Choroid plexus epithelial cell (primary cell): ENCODE data around the gene TUBB2B.

Source experiments
- DNase-seq: peaks from one replicate; pipeline ENCODE4 v3.0.0-alpha.2; 2010; ENCODE audit warnings: low read depth
- H3K4me3 ChIP-seq: 2 replicates; pipeline ENCODE4 v1.5.1; 2011; ENCODE audit warnings: low read depth, mild to moderate bottlenecking, control low read depth, low read length, moderate library complexity
- TF ChIP-seq, protein P1 (sequence below): conservative IDR thresholded peaks from 2 replicates; pipeline ENCODE4 v1.5.1; 2011; ENCODE audit warnings: low read depth, mild to moderate bottlenecking, control low read depth, inconsistent platforms, low read length, moderate library complexity

The TUBB2B gene

DNA sequence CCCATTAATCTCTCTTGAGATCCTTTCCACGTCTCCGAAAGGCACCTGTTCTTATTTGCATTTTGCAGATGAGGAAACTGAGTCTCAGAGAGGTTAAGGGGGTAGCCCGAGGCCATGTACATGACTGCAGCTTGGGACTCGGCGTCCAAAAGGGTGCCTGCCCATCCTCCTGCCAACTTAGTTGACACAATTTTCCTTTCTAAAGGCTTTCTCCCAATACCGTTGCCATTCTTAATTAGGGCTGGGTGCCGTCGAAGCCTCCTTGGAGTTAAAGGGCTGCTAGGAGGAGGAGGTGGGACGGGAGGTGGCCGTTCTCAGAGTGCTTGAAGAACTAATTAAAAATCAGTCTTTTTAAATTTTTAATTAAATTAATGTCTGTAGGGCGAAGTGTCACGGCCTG is 30.7 kb upstream of the TUBB2B start:
- TF ChIP-seq, protein P1, sequence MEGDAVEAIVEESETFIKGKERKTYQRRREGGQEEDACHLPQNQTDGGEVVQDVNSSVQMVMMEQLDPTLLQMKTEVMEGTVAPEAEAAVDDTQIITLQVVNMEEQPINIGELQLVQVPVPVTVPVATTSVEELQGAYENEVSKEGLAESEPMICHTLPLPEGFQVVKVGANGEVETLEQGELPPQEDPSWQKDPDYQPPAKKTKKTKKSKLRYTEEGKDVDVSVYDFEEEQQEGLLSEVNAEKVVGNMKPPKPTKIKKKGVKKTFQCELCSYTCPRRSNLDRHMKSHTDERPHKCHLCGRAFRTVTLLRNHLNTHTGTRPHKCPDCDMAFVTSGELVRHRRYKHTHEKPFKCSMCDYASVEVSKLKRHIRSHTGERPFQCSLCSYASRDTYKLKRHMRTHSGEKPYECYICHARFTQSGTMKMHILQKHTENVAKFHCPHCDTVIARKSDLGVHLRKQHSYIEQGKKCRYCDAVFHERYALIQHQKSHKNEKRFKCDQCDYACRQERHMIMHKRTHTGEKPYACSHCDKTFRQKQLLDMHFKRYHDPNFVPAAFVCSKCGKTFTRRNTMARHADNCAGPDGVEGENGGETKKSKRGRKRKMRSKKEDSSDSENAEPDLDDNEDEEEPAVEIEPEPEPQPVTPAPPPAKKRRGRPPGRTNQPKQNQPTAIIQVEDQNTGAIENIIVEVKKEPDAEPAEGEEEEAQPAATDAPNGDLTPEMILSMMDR = no peak
- peak overlapping the region; percentile 98 for H3K4me3 ChIP-seq
- DNase-seq = no peak

DNA sequence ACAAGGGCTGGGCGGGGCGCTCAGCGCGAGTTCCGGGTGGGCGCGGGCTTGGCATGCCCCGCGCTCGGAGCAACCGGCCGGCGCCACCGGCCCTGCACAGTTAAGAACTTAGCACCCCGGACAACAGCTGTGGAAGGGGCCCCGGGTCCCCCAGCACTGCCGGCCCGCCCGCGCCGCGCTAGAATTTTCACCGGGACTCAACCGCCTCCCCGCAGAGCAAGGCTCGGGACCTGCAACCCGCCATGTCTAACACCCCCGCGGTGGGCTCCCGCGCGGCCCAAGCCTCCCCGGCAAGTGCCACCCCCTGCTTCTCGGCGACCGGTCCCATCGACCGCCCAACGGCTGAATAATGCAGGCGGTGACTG is 26.1 kb upstream of the TUBB2B start:
- no peak for DNase-seq
- TF ChIP-seq, protein P1 = no peak
- no peak overlapping the region for H3K4me3 ChIP-seq

DNA sequence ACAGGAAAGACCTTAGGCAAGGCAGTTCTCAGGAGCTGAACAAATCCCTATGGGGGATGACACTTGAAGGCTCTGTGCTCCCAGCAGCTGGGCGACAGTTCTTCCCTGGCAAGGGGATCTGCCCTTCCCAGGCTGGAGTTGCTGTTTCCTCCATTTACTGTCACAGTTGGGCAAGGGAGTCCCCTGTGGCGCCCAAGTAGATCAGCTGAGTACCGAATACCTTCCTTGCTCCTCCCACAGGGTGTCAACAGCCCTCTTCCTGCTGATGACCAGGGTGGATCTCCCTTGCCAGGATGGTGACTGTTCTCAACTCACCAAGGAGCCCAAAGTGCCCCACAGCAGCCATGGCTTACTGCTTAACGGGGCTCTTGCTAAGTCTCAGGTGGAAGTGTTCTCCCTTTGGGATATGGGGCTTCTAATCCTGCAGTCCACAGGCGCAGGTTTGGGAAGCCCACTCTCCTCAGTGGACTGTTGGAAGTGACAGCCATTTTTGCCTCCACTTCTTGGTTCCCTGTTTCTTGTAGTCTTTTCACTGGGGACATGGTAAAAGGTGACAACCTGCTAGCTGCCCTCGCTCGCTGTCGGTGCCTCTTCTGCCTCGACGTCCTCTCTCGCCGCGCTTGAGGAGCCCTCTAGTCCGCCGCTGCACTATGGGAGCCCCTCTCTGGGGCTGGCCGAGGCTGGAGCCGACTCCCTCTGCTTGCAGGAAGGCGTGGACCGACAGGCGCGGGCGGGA is 25.6 kb upstream of the TUBB2B start:
- DNase-seq = no peak
- no peak overlapping the region for H3K4me3 ChIP-seq
- TF ChIP-seq, protein P1 = no peak

DNA sequence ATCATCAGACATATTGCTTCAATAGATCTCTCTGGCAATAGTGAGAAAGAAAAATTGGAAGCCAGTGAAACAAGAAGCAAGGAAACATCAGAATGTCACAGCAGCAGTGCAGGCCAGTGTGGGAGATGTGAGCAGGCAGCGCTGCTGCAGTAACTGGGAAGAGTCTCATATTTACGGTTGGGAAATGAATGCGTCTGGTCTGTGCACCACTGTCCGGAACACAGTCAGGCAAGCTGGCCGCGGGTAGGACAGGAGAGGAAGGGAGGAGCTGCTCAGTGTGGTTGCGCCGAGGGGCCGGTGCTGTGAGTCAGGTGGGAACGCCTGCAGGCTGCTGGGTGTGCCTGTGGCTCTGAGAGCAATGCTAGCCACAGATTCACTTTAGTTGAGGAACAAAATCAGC is 24.9 kb upstream of the TUBB2B start:
- DNase-seq = no peak
- no peak overlapping the region for H3K4me3 ChIP-seq
- TF ChIP-seq, protein P1 = no peak

DNA sequence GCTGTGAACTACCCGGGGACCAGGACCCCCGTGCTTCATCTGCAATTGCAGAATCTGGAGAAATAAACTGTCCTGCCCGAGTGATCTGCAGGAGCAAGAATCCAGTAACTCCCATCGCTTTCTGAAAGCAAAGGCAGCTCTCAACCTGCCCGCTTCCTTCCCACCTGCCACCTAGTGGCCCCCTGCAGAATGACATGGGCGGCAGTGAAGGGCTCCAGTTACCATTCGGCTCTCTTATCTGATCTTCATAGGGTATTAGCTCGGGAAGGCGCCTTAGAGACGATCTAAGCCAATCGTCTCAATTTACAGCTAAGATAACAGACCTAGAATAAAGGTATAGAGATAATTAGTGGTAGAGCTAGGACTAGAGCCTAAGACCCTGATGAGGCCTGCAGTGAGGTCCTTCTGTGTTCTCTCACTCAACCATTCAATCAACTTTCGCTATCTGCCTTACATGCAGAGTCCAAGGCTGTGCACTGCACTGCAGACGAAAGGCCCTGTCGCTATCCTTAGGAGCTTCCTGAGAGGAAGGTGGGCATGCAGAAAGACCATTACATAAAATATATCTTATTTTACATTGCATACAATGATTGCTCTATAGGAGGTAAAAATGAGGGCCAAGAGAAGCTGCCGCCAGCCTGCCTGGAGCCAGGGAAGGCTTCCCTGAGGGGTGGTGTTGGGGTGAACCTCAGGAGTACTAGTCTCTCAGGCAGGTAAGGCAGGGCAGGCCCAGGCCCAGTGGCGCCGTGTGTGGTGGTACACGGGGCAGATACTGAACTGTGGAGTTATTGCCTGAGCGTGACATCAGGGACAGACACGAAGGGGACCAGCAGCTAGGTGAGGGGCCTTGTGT is 24.2 kb upstream of the TUBB2B start:
- TF ChIP-seq, protein P1 = peak; percentile 99
- no peak overlapping the region for H3K4me3 ChIP-seq
- peak; percentile 92 for DNase-seq

DNA sequence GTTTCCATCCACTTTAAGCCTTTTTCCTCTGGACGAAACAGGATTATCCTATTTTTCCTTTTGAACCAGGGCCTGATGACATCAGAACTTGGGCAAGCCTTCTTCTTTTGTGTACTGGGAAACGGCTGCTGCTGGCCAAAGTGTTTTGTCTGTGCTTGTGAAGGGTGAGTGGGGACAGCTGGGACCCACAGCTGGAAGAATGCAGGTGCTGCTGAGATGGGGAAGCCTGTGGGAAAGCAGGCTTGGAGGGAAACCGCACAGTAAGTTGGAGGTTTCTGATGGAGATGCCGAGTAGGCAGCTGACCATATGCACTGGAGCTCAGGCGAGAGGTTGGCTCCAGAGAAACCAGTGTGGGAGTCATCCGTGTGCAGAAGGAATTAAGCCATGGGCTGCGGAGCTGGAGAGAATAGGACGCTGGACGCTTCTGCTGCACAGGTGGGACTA is 22.8 kb upstream of the TUBB2B start:
- H3K4me3 ChIP-seq = no peak overlapping the region
- no peak for DNase-seq

More for the DNA sequence above, 22.8 kb upstream of the TUBB2B start:
- TF ChIP-seq, protein P1 = no peak
